Uterus (tissue), 4 donors: ENCODE measurements around the gene TCHHL1. TPM values are rescaled to one million over a fixed set of nuclear protein-coding genes. Genes with fewer than 3 reads are reported as not detected.

Source experiments
- DNase-seq, 2 donors: peaks; one replicate each; pipeline ENCODE4 v3.0.0-alpha.2; 2019 to 2020
- H3K27ac ChIP-seq, 2 donors: fragments of 200-600 bp; sonication (generic); 1 replicate in 1 of 2; 2 replicates in 1 of 2; pipeline ENCODE4 v1.5.1; 2016 to 2018
- H3K27me3 ChIP-seq, 2 donors: fragments of 200-600 bp; sonication (generic); one replicate each; pipeline ENCODE4 v1.5.1; 2018 to 2019; ENCODE audit warnings: control low read depth in 1 of 2
- H3K36me3 ChIP-seq, 2 donors: fragments of 200-600 bp; sonication (generic); one replicate each; pipeline ENCODE4 v1.5.1; 2019; ENCODE audit warnings: control low read depth in 1 of 2
- H3K4me1 ChIP-seq, 2 donors: fragments of 200-600 bp; sonication (generic); one replicate each; pipeline ENCODE4 v1.5.1; 2018 to 2019; ENCODE audit warnings: control low read depth in 1 of 2
- H3K4me3 ChIP-seq, 2 donors: fragments of 200-600 bp; sonication (generic); 1 replicate in 1 of 2; 2 replicates in 1 of 2; pipeline ENCODE4 v1.5.1; 2018 to 2019; ENCODE audit warnings: mild to moderate bottlenecking in 1 of 2
- H3K9me3 ChIP-seq, 2 donors: fragments of 200-600 bp; sonication (generic); one replicate each; pipeline ENCODE4 v1.5.1; 2019; ENCODE audit warnings: control low read depth in 1 of 2
- CTCF ChIP-seq, 4 experiments: fragments of 200-600 bp in 2 of 4; fragments of 450-650 bp in 2 of 4; sonication (generic) in 2 of 4; IDR thresholded peaks; one replicate each; pipeline ENCODE4 v1.5.1; 2016 to 2019; ENCODE audit warnings: antibody characterized with exemption in 4 of 4, mild to moderate bottlenecking in 2 of 4, moderate library complexity in 1 of 4
- POLR2A ChIP-seq, 2 donors: fragments of 450-650 bp; IDR thresholded peaks; one replicate each; pipeline ENCODE4 v1.6.1; 2016; ENCODE audit warnings: antibody characterized with exemption in 2 of 2, mild to moderate bottlenecking in 1 of 2, moderate library complexity in 1 of 2
- intact Hi-C: fragments of 100-400 bp; cut with DNase I; formaldehyde crosslinking; loops from one replicate; pipeline ENCODE4 v1.15.1; 2023; ENCODE audit warnings: low total_unique reads
- total RNA-seq, 4 donors: library from RNA; depleted of rRNA in 3 of 4; stranded (reverse); fragments of >200 nt in 3 of 4; gene quantifications; one replicate each; pipeline versions ENCODE4 v1.1.0 to v1.2.4, GENCODE V29; 2014 to 2023
- donor health status: DM: yes; HTN: yes; CAD: no.

Gene TCHHL1
- total RNA-seq, 4 donors from 2014 or later: not detected

GRCh38 chr1:152071123-152071522 is 17.7 kb downstream of the TCHHL1 start:
- Histone ChIP-seq H3K27me3 (no peaks in the 10 kb centered on the region), H3K36me3 (no peaks in the 10 kb centered on the region), H3K4me1 (no peaks in the 10 kb centered on the region), H3K4me3 (no peak overlapping the region), H3K27ac (no peak overlapping the region), H3K9me3 (no peaks in the 10 kb centered on the region)
- TF ChIP-seq POLR2A (IDR thresholded peaks at IDR 0.05) (no peak), CTCF (IDR thresholded peaks at IDR 0.05) (no peak)
- intact Hi-C loops: no loop called here
- no peak for DNase-seq

DNA sequence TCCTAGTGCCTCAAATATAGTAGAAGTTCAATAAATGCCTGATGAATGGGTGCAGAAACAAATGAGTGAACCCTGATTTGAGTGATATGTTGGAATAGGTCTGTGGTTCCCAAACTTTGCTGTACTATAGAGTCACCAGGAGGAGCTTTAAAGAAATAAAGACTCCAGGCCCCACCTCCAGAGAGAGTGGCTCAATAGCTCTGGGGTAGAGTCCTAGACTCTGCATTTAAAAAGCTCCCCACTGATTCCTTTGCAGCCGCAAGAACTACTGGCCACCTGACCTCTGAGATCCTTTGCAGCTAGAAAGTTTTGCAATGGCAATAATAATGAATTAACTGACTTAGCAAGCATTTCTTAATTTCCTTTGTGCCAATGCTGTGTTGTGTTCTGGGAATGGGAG is 20.9 kb downstream of the TCHHL1 start:
- intact Hi-C loops: no loop called here
- Histone ChIP-seq H3K4me1 (no peaks in the 10 kb centered on the region), H3K9me3 (no peaks in the 10 kb centered on the region), H3K27me3 (no peaks in the 10 kb centered on the region), H3K4me3 (no peak overlapping the region), H3K36me3 (no peaks in the 10 kb centered on the region), H3K27ac (no peak overlapping the region)
- no peak for DNase-seq
- TF ChIP-seq CTCF (IDR thresholded peaks at IDR 0.05) (no peak), POLR2A (IDR thresholded peaks at IDR 0.05) (no peak)

GRCh38 chr1:152067150-152067549 is 21.7 kb downstream of the TCHHL1 start:
- H3K4me1 ChIP-seq: no peaks in the 10 kb centered on the region
- intact Hi-C loops: no loop called here
- TF ChIP-seq POLR2A (IDR thresholded peaks at IDR 0.05) (no peak), CTCF (IDR thresholded peaks at IDR 0.05) (no peak)
- no peak overlapping the region for H3K4me3 ChIP-seq
- no peaks in the 10 kb centered on the region for H3K9me3 ChIP-seq
- H3K36me3 ChIP-seq: no peaks in the 10 kb centered on the region
- no peaks in the 10 kb centered on the region for H3K27me3 ChIP-seq
- H3K27ac ChIP-seq: no peak overlapping the region
- no peak for DNase-seq

DNA sequence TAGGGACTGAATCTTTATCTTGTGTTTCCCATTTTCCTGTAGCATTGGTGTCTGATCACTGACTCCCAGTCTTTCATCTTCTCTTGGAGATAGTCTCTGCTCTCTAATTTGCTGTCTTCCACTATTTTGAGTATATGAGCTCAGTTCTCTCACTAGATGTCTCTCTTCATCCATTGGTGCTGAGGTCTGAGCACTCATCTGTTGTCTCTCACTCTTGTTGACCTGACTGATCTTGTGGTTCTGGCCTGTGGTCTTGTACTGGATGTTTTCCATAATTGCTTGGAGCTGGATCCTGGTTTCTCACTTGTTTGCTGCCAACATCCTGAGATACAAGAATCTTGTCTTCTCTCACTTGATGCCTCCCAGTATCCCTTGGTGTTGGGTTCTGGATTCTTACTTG is 26.9 kb downstream of the TCHHL1 start:
- Histone ChIP-seq H3K4me1 (no peaks in the 10 kb centered on the region), H3K27me3 (no peaks in the 10 kb centered on the region), H3K4me3 (no peak overlapping the region), H3K36me3 (no peaks in the 10 kb centered on the region), H3K27ac (no peak overlapping the region), H3K9me3 (no peaks in the 10 kb centered on the region)
- DNase-seq: no peak
- intact Hi-C loops: no loop called here
- TF ChIP-seq POLR2A (IDR thresholded peaks at IDR 0.05) (no peak), CTCF (IDR thresholded peaks at IDR 0.05) (no peak)

DNA sequence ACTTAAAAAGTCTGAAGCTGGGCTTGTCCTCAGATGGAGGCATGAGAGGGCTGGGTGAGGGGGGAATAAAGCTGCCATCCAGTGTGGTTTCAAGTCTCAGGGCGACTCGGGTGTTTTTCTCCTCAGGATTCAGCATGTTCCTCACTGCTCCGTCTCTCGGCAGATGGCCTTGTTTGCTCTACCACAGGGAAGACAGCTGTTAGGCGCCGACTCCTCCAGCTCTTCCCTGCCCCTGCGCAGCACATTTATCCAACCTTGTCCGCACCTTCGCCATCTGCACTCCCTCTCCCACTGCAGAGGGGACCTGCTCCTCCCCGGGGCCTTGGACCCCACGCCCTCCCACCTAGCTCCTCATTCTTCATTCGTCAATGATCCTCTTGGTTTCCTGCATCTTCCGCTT is 35.5 kb downstream of the TCHHL1 start:
- no peak overlapping the region for H3K27ac ChIP-seq
- TF ChIP-seq CTCF (IDR thresholded peaks at IDR 0.05) (no peak), POLR2A (IDR thresholded peaks at IDR 0.05) (no peak)
- no peaks in the 10 kb centered on the region for H3K27me3 ChIP-seq
- DNase-seq: no peak
- peaks cover 0 to 4% of the 10 kb centered on the region in 2 donors for H3K4me1 ChIP-seq
- H3K4me3 ChIP-seq: no peak overlapping the region
- no peaks in the 10 kb centered on the region for H3K36me3 ChIP-seq
- intact Hi-C loops: loop anchor here (10.0 kb wide), 1 partner anchor 131 kb away; no protein-coding TSS in a partner anchor
- H3K9me3 ChIP-seq: no peaks in the 10 kb centered on the region
